ENCODE data around the gene TMTC1. TPM values are rescaled to one million over a fixed set of nuclear protein-coding genes. Genes with fewer than 3 reads are reported as not detected.

The TMTC1 gene
- total RNA-seq, 1 experiment from 2014 or later = 4.8 TPM

- Histone ChIP-seq H3K9me2 (ENCODE audit: insufficient read depth) (no peaks in the 10 kb centered on the region), H3K36me3 (ENCODE audit: low read depth) (no peaks in the 10 kb centered on the region), H3K79me2 (ENCODE audit: low read depth) (no peaks in the 10 kb centered on the region), H4K20me1 (ENCODE audit: insufficient read depth) (no peaks in the 10 kb centered on the region), H3F3A (ENCODE audit: insufficient read depth, low read depth) (no peaks in the 10 kb centered on the region), H3K4me2 (no peak overlapping the region), H3K4me1 (replicated peaks; ENCODE audit: insufficient read depth) (no peaks in the 10 kb centered on the region), H2AFZ (no peak overlapping the region), H3K27ac (no peak overlapping the region), H3K27me3 (ENCODE audit: insufficient read depth, low read depth) (no peaks in the 10 kb centered on the region), H3K4me3 (no peak overlapping the region), H3K9me3 (ENCODE audit: insufficient read depth, low read depth) (no peaks in the 10 kb centered on the region)
- no peak for TF ChIP-seq EZH2 (IDR thresholded peaks at IDR 0.05; ENCODE audit: low read depth)
- TF ChIP-seq, protein P1, sequence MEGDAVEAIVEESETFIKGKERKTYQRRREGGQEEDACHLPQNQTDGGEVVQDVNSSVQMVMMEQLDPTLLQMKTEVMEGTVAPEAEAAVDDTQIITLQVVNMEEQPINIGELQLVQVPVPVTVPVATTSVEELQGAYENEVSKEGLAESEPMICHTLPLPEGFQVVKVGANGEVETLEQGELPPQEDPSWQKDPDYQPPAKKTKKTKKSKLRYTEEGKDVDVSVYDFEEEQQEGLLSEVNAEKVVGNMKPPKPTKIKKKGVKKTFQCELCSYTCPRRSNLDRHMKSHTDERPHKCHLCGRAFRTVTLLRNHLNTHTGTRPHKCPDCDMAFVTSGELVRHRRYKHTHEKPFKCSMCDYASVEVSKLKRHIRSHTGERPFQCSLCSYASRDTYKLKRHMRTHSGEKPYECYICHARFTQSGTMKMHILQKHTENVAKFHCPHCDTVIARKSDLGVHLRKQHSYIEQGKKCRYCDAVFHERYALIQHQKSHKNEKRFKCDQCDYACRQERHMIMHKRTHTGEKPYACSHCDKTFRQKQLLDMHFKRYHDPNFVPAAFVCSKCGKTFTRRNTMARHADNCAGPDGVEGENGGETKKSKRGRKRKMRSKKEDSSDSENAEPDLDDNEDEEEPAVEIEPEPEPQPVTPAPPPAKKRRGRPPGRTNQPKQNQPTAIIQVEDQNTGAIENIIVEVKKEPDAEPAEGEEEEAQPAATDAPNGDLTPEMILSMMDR (conservative IDR thresholded peaks at IDR 0.05) = no peak
- DNase-seq = no peak
- no TSS peak for BruUV-seq (replicated peaks)
- ChIA-PET CTCF (no interaction called here), POLR2A (ENCODE audit: unreplicated experiment) (no interaction called here)
- intact Hi-C loops (cut with micrococcal nuclease; ENCODE audit: unreplicated experiment) = no loop called here
Measured at GRCh38 chr12:29455087-29455486, 328.7 kb downstream of the TMTC1 start.

GRCh38 chr12:29451888-29452287, 331.9 kb downstream of the TMTC1 start:
- Histone ChIP-seq H2AFZ (no peak overlapping the region), H3K79me2 (ENCODE audit: low read depth) (no peaks in the 10 kb centered on the region), H3K4me3 (no peak overlapping the region), H4K20me1 (ENCODE audit: insufficient read depth) (no peaks in the 10 kb centered on the region), H3K27me3 (ENCODE audit: insufficient read depth, low read depth) (no peaks in the 10 kb centered on the region), H3K36me3 (ENCODE audit: low read depth) (no peaks in the 10 kb centered on the region), H3K4me2 (no peak overlapping the region), H3K27ac (no peak overlapping the region), H3F3A (ENCODE audit: insufficient read depth, low read depth) (no peaks in the 10 kb centered on the region), H3K9me2 (ENCODE audit: insufficient read depth) (no peaks in the 10 kb centered on the region), H3K9me3 (ENCODE audit: insufficient read depth, low read depth) (no peaks in the 10 kb centered on the region), H3K4me1 (replicated peaks; ENCODE audit: insufficient read depth) (no peaks in the 10 kb centered on the region)
- POLR2A ChIA-PET (ENCODE audit: unreplicated experiment) = no interaction called here
- no peak for DNase-seq
- CTCF ChIA-PET = no interaction called here
- intact Hi-C loops (cut with micrococcal nuclease; ENCODE audit: unreplicated experiment) = no loop called here
- BruUV-seq (replicated peaks) = no TSS peak
- TF ChIP-seq EZH2 (IDR thresholded peaks at IDR 0.05; ENCODE audit: low read depth) = no peak
- TF ChIP-seq, protein P1 (conservative IDR thresholded peaks at IDR 0.05) = no peak
